ENCODE results near the gene DPH2. TPM values are rescaled to one million over a fixed set of nuclear protein-coding genes. Genes with fewer than 3 reads are reported as not detected.
A peak's percentile ranks its signal among the peaks of the same experiment; 100 is the strongest.

The DPH2 gene, protein sequence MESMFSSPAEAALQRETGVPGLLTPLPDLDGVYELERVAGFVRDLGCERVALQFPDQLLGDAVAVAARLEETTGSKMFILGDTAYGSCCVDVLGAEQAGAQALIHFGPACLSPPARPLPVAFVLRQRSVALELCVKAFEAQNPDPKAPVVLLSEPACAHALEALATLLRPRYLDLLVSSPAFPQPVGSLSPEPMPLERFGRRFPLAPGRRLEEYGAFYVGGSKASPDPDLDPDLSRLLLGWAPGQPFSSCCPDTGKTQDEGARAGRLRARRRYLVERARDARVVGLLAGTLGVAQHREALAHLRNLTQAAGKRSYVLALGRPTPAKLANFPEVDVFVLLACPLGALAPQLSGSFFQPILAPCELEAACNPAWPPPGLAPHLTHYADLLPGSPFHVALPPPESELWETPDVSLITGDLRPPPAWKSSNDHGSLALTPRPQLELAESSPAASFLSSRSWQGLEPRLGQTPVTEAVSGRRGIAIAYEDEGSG
- total RNA-seq (2022) (27.9 and 38.9 TPM in 2 replicates), Bru-seq, nascent RNA (percentile 64 among the genes with signal in this experiment), BruChase-seq, experiment 1, labeled RNA remaining after a 6-hour chase (percentile 80 among the genes with signal in this experiment), BruChase-seq, experiment 2, labeled RNA remaining after a 2-hour chase (percentile 80 among the genes with signal in this experiment)
- long read RNA-seq, transcript DPH2-209 (6 exons, 2,414 nt), result minor isoform, 12 of 98 reads
- long read RNA-seq, transcript DPH2-201 (6 exons, 2,472 nt), result major isoform, 57 of 98 reads
- long read RNA-seq, partial matches to known transcripts, result 7 of 98 reads
- long read RNA-seq, other reads (novel, unspliced or antisense), result 22 of 98 reads

DNA sequence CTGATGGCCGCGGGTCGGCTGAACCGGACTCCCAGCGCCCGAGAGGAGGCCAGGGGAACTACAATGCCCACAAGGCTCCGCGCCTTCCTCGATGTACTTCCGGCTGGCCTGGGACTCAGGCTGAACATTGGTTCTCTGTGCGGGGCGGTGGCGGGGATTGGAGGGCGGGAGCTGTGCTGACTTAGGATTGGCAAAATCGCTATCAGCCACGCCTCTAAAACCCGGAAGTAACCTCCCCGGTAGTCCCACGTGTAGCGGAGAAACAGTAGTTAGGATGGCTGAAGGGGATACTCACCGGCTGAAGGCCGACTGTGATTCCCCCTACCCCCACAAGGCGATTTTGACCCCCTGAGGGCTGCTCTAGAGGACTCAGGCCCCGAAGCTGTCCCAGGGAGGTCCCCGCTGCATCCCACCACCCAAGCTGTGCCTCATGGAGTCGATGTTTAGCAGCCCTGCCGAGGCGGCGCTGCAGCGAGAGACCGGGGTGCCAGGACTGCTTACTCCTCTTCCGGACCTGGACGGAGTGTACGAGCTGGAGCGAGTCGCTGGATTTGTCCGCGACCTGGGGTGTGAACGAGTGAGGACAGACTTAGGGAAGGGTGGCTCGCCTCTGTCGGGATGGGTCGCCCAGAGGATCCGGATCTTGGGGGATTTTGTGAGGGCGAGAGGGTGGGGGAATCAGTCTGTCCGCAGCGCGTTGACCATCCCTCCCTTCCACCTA is at the start of gene DPH2:
DPH2 (plus strand) TSS at position 265 of the 721 bp plus-strand sequence; CDS start at position 431, 166 bp downstream.
- Mint-ChIP-seq H3K4me1 (ENCODE audit: insufficient read depth, unreplicated experiment) (peaks cover 10% of the 10 kb centered on the region), H3K9me3 (ENCODE audit: unreplicated experiment) (no peaks in the 10 kb centered on the region), H3K27ac (ENCODE audit: low read depth, unreplicated experiment) (peak within 1 kb of the TSS; percentile 74), H3K27me3 (ENCODE audit: insufficient read depth, unreplicated experiment) (no peaks in the 10 kb centered on the region), H3K4me3 (ENCODE audit: unreplicated experiment) (peak within 1 kb of the TSS; percentile 98), H3K36me3 (ENCODE audit: insufficient read depth, unreplicated experiment) (peaks cover 12% of the 10 kb centered on the region)
- ChIA-PET CTCF (interaction anchor here (0.8 to 1.9 kb wide), 6 partner anchors 22 to 67 kb away, joined by 3 to 8 read pairs (median 4); partner anchors contain the start of gene IPO13), POLR2A (interaction anchor here (0.6 to 3.9 kb wide), 5 partner anchors 10 to 277 kb away, joined by 3 to 28 read pairs (median 5); partner anchors contain the start of genes IPO13 and ST3GAL3)
- peak; percentile 97 for DNase-seq (ENCODE audit: unreplicated experiment)
- BruUV-seq (replicated peaks), result TSS peak; percentile 52
- TF ChIP-seq, protein P1, sequence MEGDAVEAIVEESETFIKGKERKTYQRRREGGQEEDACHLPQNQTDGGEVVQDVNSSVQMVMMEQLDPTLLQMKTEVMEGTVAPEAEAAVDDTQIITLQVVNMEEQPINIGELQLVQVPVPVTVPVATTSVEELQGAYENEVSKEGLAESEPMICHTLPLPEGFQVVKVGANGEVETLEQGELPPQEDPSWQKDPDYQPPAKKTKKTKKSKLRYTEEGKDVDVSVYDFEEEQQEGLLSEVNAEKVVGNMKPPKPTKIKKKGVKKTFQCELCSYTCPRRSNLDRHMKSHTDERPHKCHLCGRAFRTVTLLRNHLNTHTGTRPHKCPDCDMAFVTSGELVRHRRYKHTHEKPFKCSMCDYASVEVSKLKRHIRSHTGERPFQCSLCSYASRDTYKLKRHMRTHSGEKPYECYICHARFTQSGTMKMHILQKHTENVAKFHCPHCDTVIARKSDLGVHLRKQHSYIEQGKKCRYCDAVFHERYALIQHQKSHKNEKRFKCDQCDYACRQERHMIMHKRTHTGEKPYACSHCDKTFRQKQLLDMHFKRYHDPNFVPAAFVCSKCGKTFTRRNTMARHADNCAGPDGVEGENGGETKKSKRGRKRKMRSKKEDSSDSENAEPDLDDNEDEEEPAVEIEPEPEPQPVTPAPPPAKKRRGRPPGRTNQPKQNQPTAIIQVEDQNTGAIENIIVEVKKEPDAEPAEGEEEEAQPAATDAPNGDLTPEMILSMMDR (IDR thresholded peaks at IDR 0.05; ENCODE audit: unreplicated experiment), result no peak
- intact Hi-C loops (cut with micrococcal nuclease), result loop anchor here (1.0 kb wide), 1 partner anchor 24 kb away; the partner anchor contains the start of gene IPO13

DNA sequence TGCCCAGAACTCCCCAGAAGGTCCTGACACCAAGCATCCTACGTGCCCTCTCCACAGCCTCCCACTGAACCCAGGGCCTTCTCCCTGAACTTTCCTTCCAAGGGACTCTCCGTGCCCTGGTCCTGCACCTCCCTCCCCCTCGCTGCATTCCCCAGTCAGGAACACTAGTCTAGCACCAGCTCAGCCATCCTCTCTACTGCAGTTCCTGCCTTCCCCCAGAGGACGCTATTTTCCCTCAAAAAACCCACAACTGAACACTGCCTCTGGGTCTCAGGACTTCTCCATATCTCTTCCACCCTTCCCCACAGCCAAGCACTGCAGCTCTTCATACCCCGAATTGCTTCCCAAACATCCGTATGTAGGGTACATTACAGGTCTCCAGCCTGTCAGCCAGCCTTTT is 48.8 kb upstream of the DPH2 start:
- DNase-seq (ENCODE audit: unreplicated experiment), result no peak
- ChIA-PET CTCF (interaction anchor here (1.2 to 1.9 kb wide), 3 partner anchors 8 to 157 kb away, joined by 3 to 9 read pairs (median 4); no protein-coding TSS in a partner anchor), POLR2A (no interaction called here)
- Mint-ChIP-seq H3K27me3 (ENCODE audit: insufficient read depth, unreplicated experiment) (no peaks in the 10 kb centered on the region), H3K27ac (ENCODE audit: low read depth, unreplicated experiment) (no peak overlapping the region), H3K36me3 (ENCODE audit: insufficient read depth, unreplicated experiment) (no peaks in the 10 kb centered on the region), H3K4me3 (ENCODE audit: unreplicated experiment) (no peak overlapping the region), H3K4me1 (ENCODE audit: insufficient read depth, unreplicated experiment) (peaks cover 13% of the 10 kb centered on the region), H3K9me3 (ENCODE audit: unreplicated experiment) (peaks cover 6% of the 10 kb centered on the region)
- intact Hi-C loops (cut with micrococcal nuclease), result no loop called here
- no TSS peak for BruUV-seq (replicated peaks)
- TF ChIP-seq, protein P1 (IDR thresholded peaks at IDR 0.05; ENCODE audit: unreplicated experiment), result no peak

DNA sequence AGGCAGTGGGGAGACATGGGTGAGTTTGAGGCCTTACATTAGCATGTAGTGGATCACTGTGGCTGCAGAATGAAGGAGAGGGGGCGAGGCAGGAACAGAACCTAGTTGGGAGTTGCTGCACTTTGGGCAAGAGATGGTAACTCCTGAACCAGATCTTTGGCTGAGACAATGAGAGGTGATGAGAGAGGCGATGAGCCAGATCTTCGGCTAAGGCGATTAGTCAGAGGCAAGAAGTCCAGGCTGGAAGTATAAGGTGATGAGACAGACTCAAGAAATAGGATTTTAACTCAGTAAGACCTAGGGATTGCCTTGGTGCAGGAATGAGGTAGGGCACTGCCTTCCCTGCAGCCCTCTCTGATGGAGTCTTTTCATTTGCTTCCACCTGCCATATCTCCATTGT is 45.3 kb upstream of the DPH2 start:
- Mint-ChIP-seq H3K4me3 (ENCODE audit: unreplicated experiment) (no peak overlapping the region), H3K9me3 (ENCODE audit: unreplicated experiment) (peaks cover 14% of the 10 kb centered on the region), H3K4me1 (ENCODE audit: insufficient read depth, unreplicated experiment) (peaks cover 15% of the 10 kb centered on the region), H3K36me3 (ENCODE audit: insufficient read depth, unreplicated experiment) (no peaks in the 10 kb centered on the region), H3K27ac (ENCODE audit: low read depth, unreplicated experiment) (no peak overlapping the region), H3K27me3 (ENCODE audit: insufficient read depth, unreplicated experiment) (no peaks in the 10 kb centered on the region)
- intact Hi-C loops (cut with micrococcal nuclease), result no loop called here
- POLR2A ChIA-PET, result no interaction called here
- TF ChIP-seq, protein P1 (IDR thresholded peaks at IDR 0.05; ENCODE audit: unreplicated experiment), result no peak
- CTCF ChIA-PET, result interaction anchor here (1.3 to 13.0 kb wide), 3 partner anchors 10 to 158 kb away, joined by 4 to 369 read pairs (median 18); no protein-coding TSS in a partner anchor
- DNase-seq (ENCODE audit: unreplicated experiment), result no peak
- BruUV-seq (replicated peaks), result no TSS peak

All from MCF 10A (cell line).